BE2C (cell line): Measurements from ENCODE around the gene HS3ST3B1.

ENCODE experiments used
- DNase-seq: peaks from one replicate; pipeline ENCODE4 v3.0.0-alpha.2; 2020
- H3K27me3 ChIP-seq: fragments of 250-450 bp; sonication (Bioruptor Pico); 2 replicates; pipeline ENCODE4 v1.5.1; 2020; ENCODE audit warnings: mild to moderate bottlenecking
- H3K36me3 ChIP-seq: fragments of 250-450 bp; sonication (Bioruptor Pico); 2 replicates; pipeline ENCODE4 v1.5.1; 2020; ENCODE audit warnings: mild to moderate bottlenecking
- H3K4me1 ChIP-seq: fragments of 250-450 bp; sonication (Bioruptor Pico); 2 replicates; pipeline ENCODE4 v1.5.1; 2020
- H3K4me3 ChIP-seq: 2 replicates; pipeline ENCODE4 v1.5.1; 2011; ENCODE audit warnings: low read depth, low read length
- H3K9me3 ChIP-seq: fragments of 250-450 bp; sonication (Bioruptor Pico); 2 replicates; pipeline ENCODE4 v1.5.1; 2020
- CTCF ChIP-seq: IDR thresholded peaks from 2 replicates; pipeline ENCODE4 v1.5.1; 2012; ENCODE audit warnings: mild to moderate bottlenecking, low read depth, low read length

Gene HS3ST3B1

GRCh38 chr17:14321980-14322776 lies 21.3 kb downstream of the HS3ST3B1 start:
- Histone ChIP-seq H3K4me1 (no peaks in the 10 kb centered on the region), H3K36me3 (no peaks in the 10 kb centered on the region), H3K4me3 (no peak overlapping the region), H3K27me3 (no peaks in the 10 kb centered on the region), H3K9me3 (no peaks in the 10 kb centered on the region)
- no peak for DNase-seq
- no peak for TF ChIP-seq CTCF

- Histone ChIP-seq H3K36me3 (no peaks in the 10 kb centered on the region), H3K4me1 (no peaks in the 10 kb centered on the region), H3K27me3 (no peaks in the 10 kb centered on the region), H3K9me3 (no peaks in the 10 kb centered on the region), H3K4me3 (no peak overlapping the region)
- no peak for DNase-seq
- TF ChIP-seq CTCF = no peak
Measured at GRCh38 chr17:14323522-14323981, 22.7 kb downstream of the HS3ST3B1 start.

GRCh38 chr17:14325618-14326167 lies 24.8 kb downstream of the HS3ST3B1 start:
- Histone ChIP-seq H3K27me3 (no peaks in the 10 kb centered on the region), H3K4me1 (no peaks in the 10 kb centered on the region), H3K9me3 (no peaks in the 10 kb centered on the region), H3K4me3 (no peak overlapping the region), H3K36me3 (no peaks in the 10 kb centered on the region)
- DNase-seq = no peak
- no peak for TF ChIP-seq CTCF

- TF ChIP-seq CTCF = no peak
- H3K9me3 ChIP-seq = no peaks in the 10 kb centered on the region
- DNase-seq = no peak
- no peaks in the 10 kb centered on the region for H3K36me3 ChIP-seq
- H3K4me3 ChIP-seq = no peak overlapping the region
- no peaks in the 10 kb centered on the region for H3K27me3 ChIP-seq
- no peaks in the 10 kb centered on the region for H3K4me1 ChIP-seq
Measured at GRCh38 chr17:14329900-14330491, 29.1 kb downstream of the HS3ST3B1 start.

GRCh38 chr17:14330492-14330962 lies 29.6 kb downstream of the HS3ST3B1 start:
- Histone ChIP-seq H3K4me1 (no peaks in the 10 kb centered on the region), H3K4me3 (no peak overlapping the region)

More at GRCh38 chr17:14330492-14330962, 29.6 kb downstream of the HS3ST3B1 start:
- no peaks in the 10 kb centered on the region for H3K27me3 ChIP-seq
- H3K36me3 ChIP-seq = no peaks in the 10 kb centered on the region
- no peaks in the 10 kb centered on the region for H3K9me3 ChIP-seq
- DNase-seq = no peak
- no peak for TF ChIP-seq CTCF
